NCI-H82 (cell line): ENCODE results near the gene PDGFD.

Experiments
- DNase-seq: peaks from one replicate; lab custom pipeline; 2025; lab: John Stamatoyannopoulos, UW

Gene PDGFD

GRCh38 chr11:104000798-104001197 lies 163.1 kb downstream of the PDGFD start:
- DNase-seq = no peak

DNA sequence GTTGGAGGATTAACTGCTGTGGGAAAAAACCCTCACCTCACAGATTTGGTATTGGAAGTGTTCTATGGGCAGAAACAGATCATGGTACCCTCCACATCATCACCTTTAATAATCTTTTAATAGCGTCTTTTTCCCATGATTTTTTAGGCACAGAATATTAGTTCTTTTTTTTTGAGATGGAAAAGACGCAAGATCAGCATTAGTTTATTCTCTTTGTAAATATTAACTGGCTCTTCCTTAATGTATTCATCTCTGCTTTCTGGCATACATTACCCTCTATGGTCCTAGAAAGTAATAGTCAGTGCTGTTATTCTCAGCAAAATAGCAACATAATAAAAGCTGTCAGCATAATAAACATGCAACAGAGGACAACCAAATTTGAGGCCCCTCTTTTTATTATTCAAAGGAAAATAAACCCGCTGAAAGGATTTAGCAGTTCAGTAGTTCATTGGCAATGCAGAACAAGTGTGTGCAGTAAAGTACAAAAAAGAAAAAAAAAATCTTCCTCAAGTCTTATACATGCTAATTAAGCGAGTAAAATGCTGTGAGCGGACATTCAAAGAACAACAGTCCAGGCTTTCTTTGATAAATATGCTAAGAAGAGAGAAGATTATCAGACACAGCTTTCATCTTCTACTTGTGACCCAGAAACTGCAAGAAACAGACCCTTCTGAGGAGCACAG lies 165.0 kb downstream of the PDGFD start:
- DNase-seq = no peak

DNA sequence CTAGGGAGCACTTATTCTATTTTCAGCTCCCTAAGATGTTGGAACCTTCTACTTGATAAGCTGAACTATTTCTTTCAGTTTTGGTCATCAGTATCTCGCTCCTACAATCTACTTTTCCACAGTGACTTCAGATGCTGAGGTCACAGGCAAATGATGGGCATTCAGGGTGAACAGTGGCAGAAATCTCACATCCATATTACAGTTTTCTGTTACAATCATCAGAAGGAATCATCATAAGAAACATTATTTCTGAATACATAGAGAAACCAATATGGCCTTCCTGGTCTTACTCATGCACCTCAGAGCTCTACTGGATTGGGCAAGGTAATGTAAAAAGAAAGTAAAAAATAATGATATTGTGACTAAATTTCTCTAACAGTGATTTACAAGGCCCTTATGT lies 166.9 kb downstream of the PDGFD start:
- DNase-seq = no peak

GRCh38 chr11:103995896-103996295 lies 168.1 kb downstream of the PDGFD start:
- DNase-seq = no peak

DNA sequence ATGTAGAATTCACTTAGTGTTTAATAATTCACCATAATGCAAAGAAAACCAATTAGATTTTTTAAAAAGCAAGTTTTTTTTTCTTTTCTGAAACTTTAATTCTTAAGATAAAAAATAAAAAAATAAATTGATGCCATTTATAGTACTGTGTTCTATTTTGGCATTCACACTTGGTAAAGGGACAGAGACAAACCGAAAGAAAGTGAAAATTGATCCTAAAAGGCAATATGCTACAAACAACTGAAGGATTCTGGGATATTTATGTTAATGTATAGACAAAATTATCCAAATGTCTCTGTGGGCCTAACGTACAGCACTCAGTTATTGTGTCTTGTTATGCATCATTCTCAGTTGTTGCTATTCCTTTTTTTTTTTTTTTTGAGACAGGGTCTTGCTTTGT lies 169.4 kb downstream of the PDGFD start:
- DNase-seq = no peak

GRCh38 chr11:103994094-103994493 lies 169.9 kb downstream of the PDGFD start:
- no peak for DNase-seq

- no peak for DNase-seq
These were observed 170.4 kb downstream of the PDGFD start for GRCh38 chr11:103993507-103993906.

DNA sequence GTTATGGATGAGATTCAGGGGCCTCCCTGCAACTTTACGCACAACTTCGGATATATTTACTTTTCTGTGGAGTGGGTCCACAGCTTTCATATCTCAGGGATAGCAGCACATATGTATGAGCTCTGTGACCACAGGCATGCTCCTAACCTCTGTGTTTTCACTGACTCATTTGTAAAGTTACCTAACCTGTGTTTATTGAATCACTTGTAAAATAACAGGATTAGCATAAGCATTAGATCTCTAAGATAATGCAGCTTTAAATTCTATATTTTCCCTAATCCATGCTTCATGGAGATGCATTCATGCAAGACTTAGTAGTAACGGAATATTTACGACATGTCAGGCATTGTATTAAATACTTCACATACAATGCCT lies 175.4 kb downstream of the PDGFD start:
- DNase-seq = peak; percentile 4

- DNase-seq = no peak
These were observed 176.0 kb downstream of the PDGFD start for GRCh38 chr11:103987629-103988594.

- DNase-seq = no peak
These were observed 178.9 kb downstream of the PDGFD start for GRCh38 chr11:103985041-103985440.

- no peak for DNase-seq
These were observed 183.8 kb downstream of the PDGFD start for GRCh38 chr11:103980108-103980507.

DNA sequence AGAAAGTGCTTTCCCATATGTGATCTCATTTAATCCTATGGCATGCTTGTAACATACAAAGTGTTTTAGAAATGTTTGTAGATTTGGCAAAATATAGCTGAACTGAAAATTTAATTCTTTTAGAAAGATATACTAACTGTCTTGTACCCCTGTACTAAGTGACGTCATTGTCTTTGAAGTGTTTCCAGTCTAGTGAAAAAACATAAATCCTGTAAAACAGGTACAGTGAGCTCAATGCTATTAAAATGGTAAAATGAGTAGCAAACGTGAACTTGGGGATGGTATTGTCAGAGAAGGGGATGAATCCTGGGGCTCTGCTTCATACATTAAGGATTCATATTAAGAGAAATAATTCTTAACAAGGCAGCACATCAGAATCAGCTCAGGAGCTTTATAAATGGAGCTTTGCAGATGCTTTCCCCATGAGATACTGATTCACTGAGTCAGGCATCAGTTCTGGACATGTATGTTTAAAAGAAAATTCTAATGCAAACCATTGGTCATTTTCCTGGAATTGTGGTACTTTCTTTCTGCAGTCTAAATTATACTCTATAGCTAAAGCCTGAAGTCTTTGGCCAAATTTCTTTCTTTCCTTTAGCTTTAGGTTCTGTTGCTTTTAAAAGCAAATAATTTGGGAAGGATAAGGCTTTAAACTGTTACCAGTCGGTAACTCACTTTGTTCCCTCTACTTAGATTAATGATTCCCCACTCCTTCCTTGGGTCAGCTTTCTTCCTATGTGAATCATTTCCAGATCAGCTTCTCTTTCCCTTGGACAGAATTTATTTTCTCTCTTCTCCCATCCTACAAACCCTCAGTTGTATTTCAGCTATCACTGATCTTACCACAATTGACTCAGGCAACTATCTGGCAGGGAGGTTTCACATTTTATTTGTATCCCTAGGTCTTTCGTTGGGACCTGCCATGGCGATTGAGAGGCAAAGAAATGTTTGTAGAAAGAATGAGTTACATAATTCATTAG lies 185.0 kb downstream of the PDGFD start:
- DNase-seq = no peak

DNA sequence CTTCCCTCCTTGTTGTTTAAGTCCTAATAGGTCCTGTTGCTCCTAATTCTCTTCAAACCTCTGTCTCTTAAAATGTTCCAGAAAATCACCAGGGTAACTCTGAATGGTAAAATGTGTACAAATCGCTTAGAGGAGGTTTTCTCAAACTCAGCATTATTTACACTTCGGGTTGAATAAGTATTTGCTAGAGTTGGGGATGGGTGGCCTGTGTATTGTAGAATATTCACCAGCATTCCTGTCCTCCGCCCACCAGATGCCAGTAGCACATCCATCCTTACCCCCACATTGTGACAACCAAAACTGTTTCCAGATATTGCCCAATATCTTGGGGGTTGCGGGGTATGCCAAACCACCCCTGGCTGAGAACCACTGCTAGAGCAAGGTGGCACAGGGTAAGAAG lies 191.9 kb downstream of the PDGFD start:
- DNase-seq = no peak

GRCh38 chr11:103970701-103971249 lies 193.2 kb downstream of the PDGFD start:
- no peak for DNase-seq

- DNase-seq = no peak
These were observed 195.3 kb downstream of the PDGFD start for GRCh38 chr11:103968685-103969084.

DNA sequence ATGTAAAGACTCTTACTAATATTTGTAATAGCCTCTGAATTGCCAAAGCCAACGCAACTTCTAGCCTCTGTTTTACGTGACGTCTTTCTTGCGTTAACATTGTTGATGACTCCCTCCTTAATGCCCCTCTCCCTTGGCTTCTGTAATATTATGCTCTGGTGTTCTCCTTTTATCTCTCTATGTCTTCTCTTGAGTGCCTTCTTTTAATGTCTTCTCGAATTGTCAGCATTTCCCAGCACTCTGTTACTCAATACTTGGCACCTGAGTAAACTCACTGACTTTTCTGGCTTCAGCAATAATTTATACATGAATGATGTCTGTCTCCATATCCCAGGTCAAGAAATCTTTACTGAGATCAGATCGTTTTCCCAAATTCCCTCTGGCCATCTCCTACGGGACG lies 196.0 kb downstream of the PDGFD start:
- DNase-seq = no peak

DNA sequence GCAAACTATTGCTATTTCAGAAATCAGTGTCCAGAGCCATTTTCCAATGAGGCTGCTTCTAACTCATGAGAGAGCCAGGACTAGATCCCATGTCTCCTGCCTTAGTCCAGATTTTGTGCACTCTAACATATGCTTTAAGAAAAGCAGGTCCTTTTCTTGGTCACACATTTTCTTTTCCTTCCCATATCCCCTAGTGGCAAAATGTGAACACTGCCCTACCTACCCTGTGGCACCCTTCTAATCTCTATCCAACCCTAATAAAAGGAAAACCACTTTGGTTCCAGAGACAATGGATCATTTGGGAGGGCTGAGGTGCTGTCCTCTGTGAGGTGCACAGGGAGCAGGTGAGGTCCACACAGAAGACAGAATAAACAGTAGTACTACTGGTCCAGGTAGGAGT lies 199.6 kb downstream of the PDGFD start:
- DNase-seq = no peak

DNA sequence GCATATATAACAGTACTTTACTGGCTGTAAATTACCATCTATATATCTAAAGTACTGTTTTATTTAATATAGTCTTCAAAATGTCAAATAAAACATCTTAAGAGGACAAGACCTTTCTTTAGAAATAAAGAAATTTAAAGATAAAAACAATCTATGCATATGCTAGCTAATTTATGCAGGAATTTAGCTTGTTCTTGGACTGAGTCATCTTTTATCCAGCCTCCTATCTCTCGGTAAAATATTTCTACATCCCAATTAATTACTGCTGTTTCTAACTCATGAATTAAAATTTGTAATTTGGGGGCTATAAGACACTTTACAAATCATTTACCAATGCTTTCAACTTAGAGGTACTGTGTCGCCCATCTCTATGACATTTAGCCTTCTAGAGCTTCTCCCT lies 200.3 kb downstream of the PDGFD start:
- DNase-seq = no peak

DNA sequence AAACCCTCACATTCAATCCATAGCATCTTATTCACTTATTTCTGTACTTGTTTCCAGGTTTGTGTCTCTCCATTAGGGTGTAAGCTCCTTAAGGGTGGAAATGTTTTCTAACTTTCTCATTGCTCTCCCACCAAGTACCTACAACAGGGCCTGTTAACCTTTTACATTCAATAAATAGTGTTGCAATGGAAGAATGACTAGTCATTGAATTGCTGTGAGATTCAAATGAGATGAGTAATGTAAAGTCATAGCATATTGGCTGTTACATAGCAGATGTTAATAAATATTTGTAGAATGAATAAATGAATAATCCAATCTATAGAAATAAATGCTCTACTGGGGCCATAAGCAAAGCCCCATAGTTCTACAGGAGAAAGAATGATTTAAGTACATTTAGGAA lies 202.9 kb downstream of the PDGFD start:
- DNase-seq = no peak

DNA sequence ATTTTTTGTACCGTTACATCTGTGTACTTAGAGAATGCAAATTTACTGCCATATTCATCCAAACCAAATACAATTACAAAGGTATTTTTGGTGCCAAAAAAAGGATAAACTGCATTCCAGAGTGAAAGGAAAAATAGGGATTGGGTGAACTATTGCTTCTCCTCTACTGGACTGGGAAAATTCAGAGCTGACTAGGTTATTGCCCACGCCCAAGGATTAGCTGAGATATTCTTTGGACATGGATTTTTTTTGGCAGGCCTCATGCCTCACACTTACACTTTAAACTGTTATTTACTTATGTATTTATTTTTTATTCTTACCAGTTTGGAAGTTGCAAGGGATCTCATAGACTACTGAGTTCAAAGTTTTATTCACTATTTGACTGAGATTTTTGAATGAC lies 203.8 kb downstream of the PDGFD start:
- no peak for DNase-seq

DNA sequence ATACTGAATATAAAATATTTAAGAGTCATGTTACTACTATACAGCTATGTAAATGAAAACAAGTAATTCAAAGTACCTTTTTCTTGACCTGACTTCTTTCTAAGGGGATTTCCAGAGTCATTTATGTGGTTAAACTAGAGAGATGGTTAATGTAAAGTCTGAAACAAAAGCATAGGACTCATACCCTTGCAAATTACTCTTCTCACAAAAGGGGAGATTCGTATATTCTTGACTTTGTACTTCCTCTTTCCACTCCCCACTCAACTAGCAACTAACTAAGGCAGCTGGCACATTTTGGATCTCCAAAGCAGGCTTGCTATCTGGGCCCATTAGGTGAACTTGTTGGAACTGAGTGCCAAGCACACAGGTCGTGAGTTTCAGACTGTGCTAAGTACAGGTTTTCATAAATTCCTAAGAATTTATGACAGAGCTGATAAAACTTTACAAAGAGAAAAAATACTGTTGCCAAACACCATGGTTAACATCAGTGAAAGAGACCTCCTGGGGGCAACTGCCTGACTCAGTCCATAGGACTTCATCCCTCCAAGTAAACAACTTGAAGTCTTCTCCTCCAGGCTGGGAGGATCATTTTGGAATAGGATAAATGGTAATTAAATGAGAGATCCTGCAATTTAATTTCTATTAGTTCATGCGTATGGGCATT lies 204.5 kb downstream of the PDGFD start:
- no peak for DNase-seq
